Sigmoid colon (tissue), 4 donors: ENCODE results near the gene EPAS1.

ENCODE experiments used
- CTCF ChIP-seq, 4 experiments: fragments of 450-650 bp in 3 of 4; fragments of 200-600 bp in 1 of 4; IDR thresholded peaks; one replicate each; pipeline ENCODE4 v1.5.1; 2016 to 2019; ENCODE audit warnings: antibody characterized with exemption in 4 of 4, mild to moderate bottlenecking in 3 of 4, moderate library complexity in 2 of 4
- EP300 ChIP-seq, 4 donors: sonication (generic); formaldehyde crosslinking; IDR thresholded peaks; one replicate each; pipeline ENCODE4 v1.6.1; 2017; ENCODE audit warnings: antibody characterized with exemption in 4 of 4
- POLR2AphosphoS5 ChIP-seq, 4 donors: sonication (generic); formaldehyde crosslinking; IDR thresholded peaks; one replicate each; pipeline ENCODE4 v1.6.1; 2017; ENCODE audit warnings: antibody characterized with exemption in 4 of 4

DNA sequence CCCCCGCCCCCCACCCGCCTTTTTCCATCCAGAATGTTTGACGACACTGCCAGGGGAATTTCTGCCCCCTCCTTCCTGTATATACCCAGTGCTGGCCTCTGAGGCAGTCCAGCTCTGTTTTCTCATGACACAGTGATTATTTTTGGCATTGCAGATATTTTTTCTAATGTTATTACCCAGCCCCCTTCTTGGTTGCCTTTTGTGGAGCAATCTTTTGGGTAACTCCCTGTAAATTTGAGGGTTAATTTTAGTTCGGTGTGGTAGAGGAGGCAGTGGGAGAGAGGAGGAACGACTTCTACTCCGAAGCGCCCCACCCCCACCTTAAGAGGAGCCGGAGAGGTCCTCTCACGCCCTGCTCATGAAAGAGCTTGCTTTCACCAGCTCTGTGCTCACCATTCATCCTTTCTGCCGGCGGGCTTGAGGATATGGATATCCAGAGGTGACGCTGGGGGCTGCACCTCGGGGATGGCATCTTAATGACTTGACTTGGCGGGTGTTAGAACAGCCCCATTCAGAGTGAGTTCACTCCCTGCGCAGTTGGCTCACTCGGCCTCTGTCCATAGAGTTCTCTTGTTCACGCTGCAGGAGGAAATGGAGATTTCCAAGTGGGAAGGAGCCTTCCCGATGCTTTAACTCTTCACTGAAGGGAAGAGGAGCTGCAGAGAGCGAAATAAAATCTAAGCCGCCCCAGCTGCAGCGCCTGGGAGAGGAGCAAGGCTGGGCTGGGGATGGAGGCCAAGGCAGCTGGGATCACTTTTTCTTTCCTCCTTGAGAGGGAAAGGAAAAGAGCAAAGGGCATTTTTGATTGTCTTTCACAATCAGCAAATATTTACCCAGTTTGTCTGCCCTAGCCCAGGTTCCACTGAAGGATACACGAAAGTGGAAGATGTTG is 38.4 kb downstream of the EPAS1 start:
- TF ChIP-seq CTCF (IDR thresholded peaks at IDR 0.05) (no peak), EP300 (IDR thresholded peaks at IDR 0.05) (no peak), POLR2AphosphoS5 (IDR thresholded peaks at IDR 0.05) (no peak)
